ENCODE data around the gene CD55. TPM values are rescaled to one million over a fixed set of nuclear protein-coding genes. Genes with fewer than 3 reads are reported as not detected.

CD55 gene
- total RNA-seq, 1 experiment from 2014 or later, result 17.3 TPM

- TF ChIP-seq, protein P1, sequence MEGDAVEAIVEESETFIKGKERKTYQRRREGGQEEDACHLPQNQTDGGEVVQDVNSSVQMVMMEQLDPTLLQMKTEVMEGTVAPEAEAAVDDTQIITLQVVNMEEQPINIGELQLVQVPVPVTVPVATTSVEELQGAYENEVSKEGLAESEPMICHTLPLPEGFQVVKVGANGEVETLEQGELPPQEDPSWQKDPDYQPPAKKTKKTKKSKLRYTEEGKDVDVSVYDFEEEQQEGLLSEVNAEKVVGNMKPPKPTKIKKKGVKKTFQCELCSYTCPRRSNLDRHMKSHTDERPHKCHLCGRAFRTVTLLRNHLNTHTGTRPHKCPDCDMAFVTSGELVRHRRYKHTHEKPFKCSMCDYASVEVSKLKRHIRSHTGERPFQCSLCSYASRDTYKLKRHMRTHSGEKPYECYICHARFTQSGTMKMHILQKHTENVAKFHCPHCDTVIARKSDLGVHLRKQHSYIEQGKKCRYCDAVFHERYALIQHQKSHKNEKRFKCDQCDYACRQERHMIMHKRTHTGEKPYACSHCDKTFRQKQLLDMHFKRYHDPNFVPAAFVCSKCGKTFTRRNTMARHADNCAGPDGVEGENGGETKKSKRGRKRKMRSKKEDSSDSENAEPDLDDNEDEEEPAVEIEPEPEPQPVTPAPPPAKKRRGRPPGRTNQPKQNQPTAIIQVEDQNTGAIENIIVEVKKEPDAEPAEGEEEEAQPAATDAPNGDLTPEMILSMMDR (conservative IDR thresholded peaks at IDR 0.05), result no peak
- Histone ChIP-seq H3K9me3 (ENCODE audit: control insufficient read depth, low read depth, low read length) (no peaks in the 10 kb centered on the region), H4K20me1 (ENCODE audit: control insufficient read depth, insufficient read depth, insufficient read length) (no peaks in the 10 kb centered on the region), H3T11ph (ENCODE audit: low read length) (no peak overlapping the region), H4K91ac (ENCODE audit: insufficient read length, low read depth, low read length) (no peak overlapping the region), H4K5ac (ENCODE audit: insufficient read length, low read depth, low read length) (no peak overlapping the region), H2BK20ac (ENCODE audit: low read depth, low read length, poor library complexity, severe bottlenecking) (no peak overlapping the region), H3K4me1 (ENCODE audit: insufficient read depth, low read length) (no peaks in the 10 kb centered on the region), H3K27ac (ENCODE audit: insufficient read length, low read depth, low read length) (no peak overlapping the region), H3K79me2 (ENCODE audit: insufficient read depth, low read length) (no peaks in the 10 kb centered on the region), H3K79me1 (ENCODE audit: insufficient read depth, low read depth, low read length, poor library complexity, severe bottlenecking) (no peaks in the 10 kb centered on the region), H3K56ac (ENCODE audit: insufficient read length, low read depth, low read length) (no peak overlapping the region), H3K4ac (ENCODE audit: low read depth, low read length) (no peak overlapping the region), H2BK120ac (ENCODE audit: low read depth, low read length, poor library complexity, severe bottlenecking) (no peak overlapping the region), H3K14ac (ENCODE audit: insufficient read depth, low read length) (no peak overlapping the region), H2BK5ac (ENCODE audit: insufficient read length, low read length) (no peak overlapping the region), H3K18ac (ENCODE audit: insufficient read length, low read depth, low read length) (no peak overlapping the region), H2AK5ac (ENCODE audit: insufficient read length, low read length) (no peak overlapping the region), H2AFZ (ENCODE audit: low read length) (no peak overlapping the region), H3K23me2 (ENCODE audit: insufficient read length, low read depth, low read length, poor library complexity, severe bottlenecking) (no peaks in the 10 kb centered on the region), H3K23ac (ENCODE audit: insufficient read length, low read depth, low read length) (no peak overlapping the region), H3K9ac (ENCODE audit: extremely low read depth, insufficient read length, low read length) (no peak overlapping the region), H2BK15ac (ENCODE audit: low read depth, low read length) (no peak overlapping the region), H4K8ac (replicated peaks; ENCODE audit: insufficient read length, low read depth, low read length) (no peak overlapping the region), H3K4me2 (ENCODE audit: insufficient read depth, insufficient read length, low read length) (no peak overlapping the region), H3K27me3 (ENCODE audit: insufficient read depth, low read length) (no peaks in the 10 kb centered on the region), H2BK12ac (ENCODE audit: insufficient read length, low read depth, low read length) (no peak overlapping the region)
- Mint-ChIP-seq H3K9me3 (peaks cover 3 to 5% of the 10 kb centered on the region in 2 experiments; a peak in 3 of 5 replicates), H3K27me3 (ENCODE audit: low read depth) (no peaks in the 10 kb centered on the region), H3K4me3 (no peak overlapping the region), H3K36me3 (ENCODE audit: insufficient read depth in 1 of 3, low read depth in 3 of 3) (peaks cover 0 to 5% (median 0%) of the 10 kb centered on the region in 3 experiments; a peak in 2 of 7 replicates), H3K4me1 (no peaks in the 10 kb centered on the region), H3K27ac (no peak overlapping the region)
- WGBS (ENCODE audit: extremely low coverage, insufficient read length, low lambda C conversion rate), result no CpG with 5 or more reads among the region's 2 CpGs
- DNase-seq, result no peak
Observed at GRCh38 chr1:207279652-207280051, 41.8 kb upstream of the CD55 start.
